Endometrial microvascular endothelial cells (primary cell): ENCODE results near the gene GALNTL6. TPM values are rescaled to one million over a fixed set of nuclear protein-coding genes. Genes with fewer than 3 reads are reported as not detected.
"Not testable (repeated sequence)": the region's sequence is repeated elsewhere in the genome, so short reads cannot be mapped to it uniquely, and the experiment has no call there.

Experiments
- in situ Hi-C: cut with HindIII; loops from 2 replicates; pipeline ENCODE4 v1.10.0; 2017; ENCODE audit warnings: low sequenced_read_pairs, low pct_unique_long_range_greater_than_20kb; ENCODE audit errors: inconsistent ontology term
- total RNA-seq: library from RNA; depleted of rRNA; stranded (reverse); fragments of >200 nt; gene quantifications from one replicate; pipeline ENCODE4 v1.2.3, GENCODE V29; 2015; ENCODE audit errors: inconsistent ontology term

The GALNTL6 gene
- total RNA-seq, 1 donor from 2014 or later = not detected

- in situ Hi-C loops = no loop called here
These were observed 1029.6 kb downstream of the GALNTL6 start for GRCh38 chr4:172842779-172843178.

GRCh38 chr4:172843192-172843591, 1030.0 kb downstream of the GALNTL6 start:
- in situ Hi-C loops = no loop called here

GRCh38 chr4:172844556-172844955, 1031.4 kb downstream of the GALNTL6 start:
- in situ Hi-C loops = no loop called here

- in situ Hi-C loops = no loop called here
These were observed 1032.1 kb downstream of the GALNTL6 start for GRCh38 chr4:172845281-172845680.

- in situ Hi-C loops = no loop called here
These were observed 1037.6 kb downstream of the GALNTL6 start for GRCh38 chr4:172850838-172851237.

- in situ Hi-C loops = no loop called here
These were observed 1038.3 kb downstream of the GALNTL6 start for GRCh38 chr4:172851534-172851933.

GRCh38 chr4:172857026-172857425, 1043.8 kb downstream of the GALNTL6 start:
- in situ Hi-C loops = no loop called here

GRCh38 chr4:172858731-172859230, 1045.6 kb downstream of the GALNTL6 start:
- in situ Hi-C loops = no loop called here

GRCh38 chr4:172865103-172865502, 1051.9 kb downstream of the GALNTL6 start:
- in situ Hi-C loops = no loop called here

- in situ Hi-C loops = no loop called here
These were observed 1052.4 kb downstream of the GALNTL6 start for GRCh38 chr4:172865531-172866127.

GRCh38 chr4:172866421-172866820, 1053.2 kb downstream of the GALNTL6 start:
- in situ Hi-C loops = no loop called here

- in situ Hi-C loops = no loop called here
These were observed 1054.6 kb downstream of the GALNTL6 start for GRCh38 chr4:172867835-172868234.

- in situ Hi-C loops = no loop called here
These were observed 1055.1 kb downstream of the GALNTL6 start for GRCh38 chr4:172868271-172868670.

- in situ Hi-C loops = no loop called here
These were observed 1056.5 kb downstream of the GALNTL6 start for GRCh38 chr4:172869621-172870268.

GRCh38 chr4:172871381-172871780, 1058.2 kb downstream of the GALNTL6 start:
- in situ Hi-C loops = no loop called here

- in situ Hi-C loops = no loop called here
These were observed 1061.7 kb downstream of the GALNTL6 start for GRCh38 chr4:172874944-172875343.

GRCh38 chr4:172876394-172876793, 1063.2 kb downstream of the GALNTL6 start:
- in situ Hi-C loops = no loop called here

- in situ Hi-C loops = no loop called here
These were observed 1068.4 kb downstream of the GALNTL6 start for GRCh38 chr4:172881645-172882044.

- in situ Hi-C loops = not testable (repeated sequence)
These were observed 1074.2 kb downstream of the GALNTL6 start for GRCh38 chr4:172887358-172887757.

- in situ Hi-C loops = no loop called here
These were observed 1074.8 kb downstream of the GALNTL6 start for GRCh38 chr4:172887959-172888358.
